Measurements from ENCODE around the gene ICE2. TPM values are rescaled to one million over a fixed set of nuclear protein-coding genes. Genes with fewer than 3 reads are reported as not detected.

Gene ICE2
- total RNA-seq, 1 experiment from 2014 or later = 42.3 TPM

DNA sequence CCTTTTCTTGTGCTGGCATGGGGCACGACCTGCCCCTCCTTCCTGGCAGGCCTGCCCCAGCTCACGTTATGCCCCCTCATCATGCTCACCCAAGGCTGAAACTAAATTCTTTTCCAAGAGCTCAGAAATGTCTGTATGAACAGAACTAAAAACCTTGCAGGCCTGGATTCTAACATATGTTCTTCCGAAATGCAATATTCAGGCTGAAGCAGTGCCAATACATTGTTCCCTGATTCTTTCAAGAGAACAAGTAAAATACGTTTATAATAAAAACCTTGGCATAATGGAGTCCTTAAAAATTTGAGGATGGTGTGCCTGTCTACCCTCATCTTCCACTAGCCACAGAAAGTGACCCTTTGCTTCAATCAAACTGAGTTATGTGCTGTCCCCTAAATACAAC lies 48.5 kb upstream of the ICE2 start:
- ChIA-PET CTCF (no interaction called here), POLR2A (no interaction called here)
- intact Hi-C loops (cut with micrococcal nuclease; ENCODE audit: unreplicated experiment) = loop anchor here (10.0 kb wide), 1 partner anchor 527 kb away; no protein-coding TSS in a partner anchor
- Mint-ChIP-seq H3K36me3 (ENCODE audit: insufficient read depth, unreplicated experiment) (peaks cover 8% of the 10 kb centered on the region), H3K4me3 (ENCODE audit: unreplicated experiment) (no peak overlapping the region), H3K4me1 (ENCODE audit: low read depth, unreplicated experiment) (no peaks in the 10 kb centered on the region), H3K9me3 (ENCODE audit: unreplicated experiment) (no peaks in the 10 kb centered on the region), H3K27ac (ENCODE audit: unreplicated experiment) (no peak overlapping the region), H3K27me3 (ENCODE audit: insufficient read depth, unreplicated experiment) (no peaks in the 10 kb centered on the region)
- no peak for TF ChIP-seq CTCF (IDR thresholded peaks at IDR 0.05; ENCODE audit: insufficient read depth in 1 of 2, low read depth in 1 of 2, low read length in 1 of 2, severe bottlenecking in 1 of 2, unreplicated experiment in 1 of 2)
- Histone ChIP-seq H3K36me3 (ENCODE audit: control insufficient read depth, insufficient read depth, low read length) (no peaks in the 10 kb centered on the region), H3K4me1 (no peaks in the 10 kb centered on the region), H3K9me3 (no peaks in the 10 kb centered on the region), H3K4me3 (ENCODE audit: low read depth, low read length) (no peak overlapping the region), H3K27me3 (replicated peaks; ENCODE audit: control insufficient read depth, insufficient read depth, low read length) (no peaks in the 10 kb centered on the region)
- no TSS peak for BruUV-seq (replicated peaks)
- DNase-seq = no peak

DNA sequence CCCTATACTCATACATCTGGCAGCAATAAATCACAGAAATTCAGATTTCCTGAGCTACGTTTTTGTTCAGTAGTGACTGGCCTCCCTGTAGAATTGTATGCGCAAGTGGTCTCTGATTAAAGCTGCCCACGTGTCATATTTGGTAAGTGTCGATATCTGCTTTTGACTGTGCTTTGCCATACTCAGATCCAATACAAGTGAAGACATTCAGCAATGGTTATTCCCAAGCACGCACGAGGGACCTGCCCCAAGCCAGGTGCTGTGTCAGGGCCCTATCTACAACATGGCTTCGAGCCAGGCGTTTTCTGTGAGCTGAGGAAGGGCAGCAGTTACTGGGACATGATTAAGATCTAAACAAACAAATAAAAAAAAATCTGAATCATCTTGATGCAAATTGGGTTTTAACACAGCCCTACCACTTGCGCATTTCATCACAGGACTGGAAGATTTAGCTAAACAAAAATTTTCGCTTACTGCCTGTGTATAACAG lies 47.2 kb upstream of the ICE2 start:
- TF ChIP-seq CTCF (IDR thresholded peaks at IDR 0.05; ENCODE audit: insufficient read depth in 1 of 2, low read depth in 1 of 2, low read length in 1 of 2, severe bottlenecking in 1 of 2, unreplicated experiment in 1 of 2) = no peak
- H3K4me3 Mint-ChIP-seq (ENCODE audit: unreplicated experiment) = no peak overlapping the region

DNA sequence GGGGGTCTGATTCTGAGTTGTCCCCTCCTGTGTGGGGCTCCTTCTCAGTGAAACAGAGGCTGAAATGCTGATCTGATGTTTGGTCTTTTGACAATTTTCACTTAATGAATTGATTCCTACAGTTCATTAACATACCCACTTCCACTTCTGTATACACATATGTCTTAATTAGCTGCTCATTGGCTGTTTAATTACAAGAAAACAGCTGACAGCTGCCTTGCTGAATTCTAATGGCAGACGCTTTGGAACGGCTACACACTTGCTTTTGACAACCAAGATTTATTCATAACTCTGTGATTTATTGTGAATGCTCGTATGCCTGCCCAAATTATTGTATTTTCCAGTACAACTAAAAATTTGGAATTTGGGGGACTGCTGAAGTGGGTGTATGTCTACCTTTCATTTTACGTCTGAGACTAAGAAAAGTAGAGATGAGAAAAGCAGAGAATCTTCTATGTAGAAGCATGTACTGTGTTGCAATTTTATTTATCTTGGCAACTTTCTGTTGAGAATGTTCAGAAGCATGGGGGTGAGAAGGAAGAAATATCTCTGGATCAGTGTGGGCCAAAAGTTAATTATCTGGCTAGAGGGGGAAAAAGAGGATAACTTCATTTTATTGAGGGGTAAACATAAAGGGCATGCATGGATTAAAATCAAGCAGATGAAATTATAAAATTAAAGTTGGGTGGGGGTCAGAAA lies 46.5 kb upstream of the ICE2 start:
- intact Hi-C loops (cut with micrococcal nuclease; ENCODE audit: unreplicated experiment) = loop anchor here (10.0 kb wide), 1 partner anchor 529 kb away; no protein-coding TSS in a partner anchor
- no peak overlapping the region for H3K4me3 ChIP-seq (ENCODE audit: low read depth, low read length)
- peaks cover 8% of the 10 kb centered on the region for H3K36me3 Mint-ChIP-seq (ENCODE audit: insufficient read depth, unreplicated experiment)
- H3K4me3 Mint-ChIP-seq (ENCODE audit: unreplicated experiment) = no peak overlapping the region
- H3K4me1 ChIP-seq = no peaks in the 10 kb centered on the region
- H3K27me3 ChIP-seq (replicated peaks; ENCODE audit: control insufficient read depth, insufficient read depth, low read length) = no peaks in the 10 kb centered on the region
- no peak overlapping the region for H3K27ac Mint-ChIP-seq (ENCODE audit: unreplicated experiment)
- peaks cover 2% of the 10 kb centered on the region for H3K4me1 Mint-ChIP-seq (ENCODE audit: low read depth, unreplicated experiment)
- no peak for TF ChIP-seq CTCF (IDR thresholded peaks at IDR 0.05; ENCODE audit: insufficient read depth in 1 of 2, low read depth in 1 of 2, low read length in 1 of 2, severe bottlenecking in 1 of 2, unreplicated experiment in 1 of 2)
- no peak for DNase-seq
- no peaks in the 10 kb centered on the region for H3K9me3 Mint-ChIP-seq (ENCODE audit: unreplicated experiment)
- H3K9me3 ChIP-seq = no peaks in the 10 kb centered on the region
- no peaks in the 10 kb centered on the region for H3K27me3 Mint-ChIP-seq (ENCODE audit: insufficient read depth, unreplicated experiment)
- ChIA-PET POLR2A (no interaction called here), CTCF (no interaction called here)
- no peaks in the 10 kb centered on the region for H3K36me3 ChIP-seq (ENCODE audit: control insufficient read depth, insufficient read depth, low read length)
- no TSS peak for BruUV-seq (replicated peaks)

More for the DNA sequence above, 47.2 kb upstream of the ICE2 start:
- POLR2A ChIA-PET = no interaction called here
- Histone ChIP-seq H3K4me3 (ENCODE audit: low read depth, low read length) (no peak overlapping the region), H3K4me1 (no peaks in the 10 kb centered on the region), H3K27me3 (replicated peaks; ENCODE audit: control insufficient read depth, insufficient read depth, low read length) (no peaks in the 10 kb centered on the region), H3K36me3 (ENCODE audit: control insufficient read depth, insufficient read depth, low read length) (no peaks in the 10 kb centered on the region), H3K9me3 (no peaks in the 10 kb centered on the region)
- intact Hi-C loops (cut with micrococcal nuclease; ENCODE audit: unreplicated experiment) = loop anchor here (10.0 kb wide), 1 partner anchor 529 kb away; no protein-coding TSS in a partner anchor
- Mint-ChIP-seq H3K9me3 (ENCODE audit: unreplicated experiment) (no peaks in the 10 kb centered on the region), H3K36me3 (ENCODE audit: insufficient read depth, unreplicated experiment) (peaks cover 8% of the 10 kb centered on the region), H3K27me3 (ENCODE audit: insufficient read depth, unreplicated experiment) (no peaks in the 10 kb centered on the region), H3K4me1 (ENCODE audit: low read depth, unreplicated experiment) (no peaks in the 10 kb centered on the region), H3K27ac (ENCODE audit: unreplicated experiment) (no peak overlapping the region)
- DNase-seq = no peak
- CTCF ChIA-PET = no interaction called here
- BruUV-seq (replicated peaks) = no TSS peak
